ENCODE results near the gene KRTAP12-2.
"Not testable (repeated sequence)": the region's sequence is repeated elsewhere in the genome, so short reads cannot be mapped to it uniquely, and the experiment has no call there.

Gene KRTAP12-2

GRCh38 chr21:44682580-44683151, 15.9 kb upstream of the KRTAP12-2 start:
- DNase-seq: no peak

- DNase-seq: no peak
Measured at GRCh38 chr21:44681861-44682579, 15.3 kb upstream of the KRTAP12-2 start, which contains the start of gene KRTAP12-1. KRTAP12-1 (minus strand) TSS chr21:44682163; CDS start chr21:44682123, 40 bp downstream.

GRCh38 chr21:44681152-44681551, 14.4 kb upstream of the KRTAP12-2 start:
- no peak for DNase-seq

GRCh38 chr21:44677881-44678280, 11.2 kb upstream of the KRTAP12-2 start:
- DNase-seq: no peak

DNA sequence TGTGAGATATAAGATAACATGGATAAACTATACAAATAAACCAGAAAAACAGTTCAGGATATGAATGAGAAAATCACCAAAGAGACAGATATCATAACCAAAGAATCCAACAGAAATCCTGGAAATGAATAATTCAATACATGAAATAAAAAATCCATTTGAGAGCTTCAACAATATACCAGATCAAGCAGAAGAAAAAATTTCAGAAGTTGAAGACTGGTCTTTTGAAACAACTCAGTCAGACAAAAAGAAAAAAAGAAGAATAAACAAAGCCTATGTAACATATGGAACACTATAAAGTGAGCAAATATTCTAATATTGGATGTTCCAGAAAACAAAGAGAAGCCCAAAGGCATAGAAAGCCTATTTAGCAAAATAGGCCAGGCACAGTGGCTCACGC, 5.2 kb upstream of the KRTAP12-2 start:
- no peak for DNase-seq

GRCh38 chr21:44670642-44671432, 4.1 kb upstream of the KRTAP12-2 start:
- DNase-seq: no peak

- DNase-seq: no peak
Measured at GRCh38 chr21:44667612-44668011, 885 bp upstream of the KRTAP12-2 start.

- no peak for DNase-seq
Measured at GRCh38 chr21:44664691-44665090, 2.0 kb downstream of the KRTAP12-2 start.

- not testable (repeated sequence) for DNase-seq
Measured at GRCh38 chr21:44661567-44661966, 5.2 kb downstream of the KRTAP12-2 start.

DNA sequence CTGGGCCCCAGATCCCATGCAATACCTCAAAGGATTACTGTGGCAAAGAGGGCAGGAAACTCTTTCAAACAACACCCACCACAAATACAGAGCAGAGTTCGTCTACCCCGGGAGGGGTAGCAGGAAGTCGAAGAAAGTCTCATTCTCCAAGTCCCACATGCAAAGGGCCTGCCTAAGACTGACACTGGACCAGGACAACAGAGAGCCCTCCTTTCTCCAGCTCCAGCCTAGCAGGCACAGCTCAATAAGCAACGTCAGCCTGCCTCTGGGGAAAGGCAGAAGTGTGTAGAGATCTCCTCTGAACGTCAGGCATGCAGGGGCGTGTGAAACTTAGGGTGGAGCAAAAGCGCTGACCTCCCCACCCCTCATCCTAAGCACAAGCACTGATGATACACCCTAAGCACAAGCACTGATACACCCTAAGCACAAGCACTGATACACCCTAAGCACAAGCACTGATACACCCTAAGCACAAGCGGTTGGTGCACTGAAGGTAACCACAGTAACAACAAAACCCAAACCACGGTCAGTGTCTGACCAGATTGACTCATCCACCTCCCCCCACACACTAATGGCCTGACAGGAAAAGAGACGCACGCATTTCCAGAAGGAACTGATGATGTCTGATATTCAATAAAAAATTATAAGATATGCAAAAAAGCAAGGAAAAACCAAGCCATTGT, 7.7 kb downstream of the KRTAP12-2 start:
- no peak for DNase-seq

DNA sequence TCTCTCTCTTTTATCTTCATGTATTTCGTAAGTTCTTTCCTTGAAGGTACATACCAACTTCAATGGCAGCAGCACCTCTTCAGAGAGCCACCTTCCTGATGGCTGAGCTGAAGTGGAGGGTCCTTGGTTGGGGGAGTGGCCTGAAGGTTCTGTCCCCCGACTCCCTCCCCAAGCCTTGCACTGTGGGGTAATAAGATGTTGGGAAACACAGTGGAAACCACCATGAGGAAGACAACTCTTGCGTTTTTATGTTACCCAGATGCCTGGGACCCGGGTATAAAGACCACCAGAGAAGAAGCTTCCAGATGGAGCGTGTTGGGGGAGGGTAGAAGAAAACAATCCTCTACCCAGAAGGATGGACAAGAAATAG, 8.2 kb downstream of the KRTAP12-2 start:
- no peak for DNase-seq

DNA sequence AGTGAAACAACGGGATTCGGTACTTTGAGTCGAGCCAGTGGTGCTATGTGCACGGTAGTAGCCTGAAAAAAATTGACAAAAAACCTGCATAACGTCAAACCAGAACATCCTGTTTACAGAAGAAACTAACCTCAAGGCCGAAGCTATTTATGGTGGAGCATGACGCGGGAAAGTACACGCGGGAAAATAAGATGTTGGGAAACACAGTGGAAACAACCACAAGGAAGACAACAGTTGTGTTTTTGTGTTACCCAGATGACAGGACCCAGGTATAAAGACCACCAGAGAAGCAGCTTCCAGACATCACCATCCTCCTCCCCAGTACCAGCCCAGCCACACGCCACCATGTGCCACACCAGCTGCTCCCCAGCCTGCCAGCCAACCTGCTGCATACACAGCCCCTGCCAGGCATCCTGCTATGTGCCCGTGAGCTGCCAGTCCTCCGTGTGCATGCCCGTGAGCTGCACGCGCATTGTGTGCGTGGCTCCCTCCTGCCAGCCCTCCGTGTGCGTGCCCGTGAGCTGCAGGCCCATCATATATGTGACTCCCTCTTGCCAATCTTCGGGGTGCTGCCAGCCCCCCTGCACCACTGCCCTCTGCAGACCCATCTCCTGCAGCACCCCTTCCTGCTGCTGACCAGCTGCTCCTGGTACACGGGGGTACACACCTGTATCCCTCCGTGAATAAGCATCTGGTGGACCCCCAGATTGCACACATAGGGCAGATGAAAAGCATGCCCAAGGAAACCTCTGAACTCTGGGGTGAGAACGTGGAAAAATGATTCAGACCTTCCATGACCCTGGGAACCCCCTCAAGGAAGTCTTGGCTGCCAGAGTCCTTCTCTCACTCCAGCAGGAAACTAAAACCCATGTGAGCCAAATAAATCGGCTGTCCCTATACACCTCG, 8.8 kb downstream of the KRTAP12-2 start, which contains the start of gene KRTAP12-3:
Gene KRTAP12-3 (plus strand): TSS at position 298 of the 906 bp plus-strand sequence. CDS start 48 bp downstream, at position 346.
- no peak for DNase-seq

- no peak for DNase-seq
Measured at GRCh38 chr21:44656868-44657267, 9.9 kb downstream of the KRTAP12-2 start.

DNA sequence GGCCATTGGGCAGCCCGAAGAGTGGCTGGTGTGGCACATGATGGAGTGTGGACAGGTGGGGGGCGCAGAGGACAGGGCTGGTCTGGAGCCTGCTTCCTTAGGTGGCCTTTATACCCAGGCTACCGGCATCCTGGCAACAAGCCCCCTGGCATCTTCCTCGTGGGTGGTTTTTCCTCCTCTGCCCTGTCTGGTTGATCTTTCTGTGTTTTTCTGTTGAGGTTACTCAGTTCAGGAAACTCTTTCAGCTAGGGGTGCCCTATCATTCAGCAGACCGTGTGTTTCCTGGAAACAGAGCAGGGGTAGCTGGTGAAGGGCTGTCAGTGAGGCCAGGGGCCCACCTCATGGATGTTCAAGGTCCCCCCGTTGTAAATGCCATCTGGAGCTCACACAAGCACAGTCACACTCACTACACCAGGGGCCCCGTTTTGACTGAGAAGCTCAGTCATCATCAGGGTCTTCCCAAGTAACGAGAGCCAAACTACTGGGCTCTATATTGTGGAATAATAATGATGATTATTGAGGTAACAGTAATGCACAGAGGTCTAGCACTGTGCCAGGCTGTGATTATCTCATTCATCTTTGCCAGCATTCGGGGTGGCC, 12.1 kb downstream of the KRTAP12-2 start, which contains the start of gene KRTAP12-4:
Gene KRTAP12-4 (minus strand): TSS at position 84 of the 600 bp plus-strand sequence. CDS start 45 bp downstream, at position 39.
- DNase-seq: no peak

- no peak for DNase-seq
Measured at GRCh38 chr21:44653656-44654575, 12.8 kb downstream of the KRTAP12-2 start.

- DNase-seq: no peak
Measured at GRCh38 chr21:44653123-44653522, 13.6 kb downstream of the KRTAP12-2 start.

DNA sequence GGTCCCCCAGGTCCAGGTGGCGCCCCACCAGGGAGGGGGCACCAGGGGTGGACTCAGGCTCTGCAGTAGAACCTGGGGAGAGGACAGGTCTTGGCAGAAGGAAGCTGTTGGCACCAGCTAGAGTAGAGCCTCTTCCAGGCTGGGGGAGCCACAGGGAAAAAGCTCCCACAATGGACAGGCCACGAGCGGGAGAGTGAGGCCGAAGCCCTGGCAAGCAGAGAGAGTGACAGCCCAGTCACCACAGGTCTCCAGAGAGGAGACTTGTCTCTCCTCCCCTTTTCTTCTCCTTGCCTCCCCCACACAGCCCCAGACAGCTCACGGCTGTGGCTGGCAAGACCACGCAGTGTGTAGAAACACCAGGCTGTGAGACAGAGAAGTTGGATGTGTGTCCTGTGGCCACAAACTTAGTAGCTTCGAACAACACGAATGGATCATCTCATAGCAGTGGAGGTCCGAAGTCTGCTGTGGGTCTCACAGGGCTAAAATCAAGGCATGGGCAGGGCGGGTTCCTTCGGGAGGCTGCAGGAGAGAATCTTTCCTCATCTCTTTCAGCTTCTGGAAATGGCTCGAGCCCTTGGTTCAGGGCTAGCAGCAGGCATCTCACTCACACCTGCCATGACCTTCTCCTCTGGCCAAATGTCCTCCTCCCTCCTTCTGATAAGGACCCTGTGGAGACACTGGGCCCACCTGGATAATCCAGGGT, 15.6 kb downstream of the KRTAP12-2 start:
- no peak for DNase-seq

DNA sequence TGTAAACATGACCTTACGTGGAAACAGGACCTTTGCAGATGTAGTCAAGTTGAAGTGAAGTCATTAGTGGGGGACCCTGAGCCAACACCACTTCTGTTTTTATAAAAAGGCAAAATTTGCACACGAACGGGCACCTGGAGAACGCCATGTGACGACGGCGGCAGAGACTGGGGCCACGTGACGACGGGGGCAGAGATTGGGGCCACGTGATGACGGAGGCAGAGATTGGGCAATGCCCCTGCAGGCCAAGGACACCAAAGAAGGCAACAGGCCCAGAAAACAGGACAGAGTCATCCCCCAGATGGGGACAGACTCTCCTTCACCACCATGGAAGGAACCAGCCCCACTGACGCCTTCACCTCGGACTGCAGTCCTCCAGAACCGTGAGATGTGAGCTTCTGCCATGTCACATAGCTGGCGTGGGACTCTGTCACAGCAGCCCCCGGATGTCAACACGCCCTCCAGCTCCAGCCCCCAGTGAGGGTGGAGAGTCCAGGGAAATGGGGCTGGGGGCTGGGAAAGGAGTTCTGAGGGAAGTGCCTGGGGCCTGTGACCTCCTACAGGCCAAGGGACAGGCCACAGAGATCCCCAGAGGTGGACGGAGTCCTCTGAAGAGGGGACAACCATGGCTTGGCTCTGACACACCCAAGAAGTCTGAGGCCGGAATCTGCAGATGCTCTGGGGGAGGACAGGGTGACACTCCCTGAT, 16.3 kb downstream of the KRTAP12-2 start:
- DNase-seq: no peak

- no peak for DNase-seq
Measured at GRCh38 chr21:44649521-44650100, 17.1 kb downstream of the KRTAP12-2 start.
